Nephron progenitor cell (in vitro differentiated cells): Measurements from ENCODE around the gene NCK2.

ENCODE experiments used
- DNase-seq: peaks from one replicate; pipeline ENCODE4 v3.0.0; 2021
- H3K27ac Mint-ChIP-seq: 2 replicates; pipeline ENCODE4 v1.8.0; 2021; ENCODE audit warnings: mild to moderate bottlenecking, moderate library complexity, mixed read lengths
- H3K27me3 Mint-ChIP-seq: 2 replicates; pipeline ENCODE4 v1.8.0; 2021; ENCODE audit warnings: mild to moderate bottlenecking, low read depth, mixed read lengths; ENCODE audit not compliant: poor library complexity
- H3K36me3 Mint-ChIP-seq: 2 replicates; pipeline ENCODE4 v1.8.0; 2021; ENCODE audit warnings: low read depth, mixed read lengths
- H3K4me1 Mint-ChIP-seq: 2 replicates; pipeline ENCODE4 v1.8.0; 2021; ENCODE audit warnings: mixed read lengths
- H3K4me3 Mint-ChIP-seq: 2 replicates; pipeline ENCODE4 v1.8.0; 2021; ENCODE audit warnings: mild to moderate bottlenecking, moderate library complexity, mixed read lengths
- H3K9me3 Mint-ChIP-seq: 2 replicates; pipeline ENCODE4 v1.8.0; 2021; ENCODE audit warnings: mild to moderate bottlenecking, moderate library complexity, mixed read lengths
- TF ChIP-seq, protein P1 (sequence below): fragments of 200-600 bp; sonication (generic); IDR thresholded peaks from 2 replicates; pipeline ENCODE4 v1.5.0; 2021; ENCODE audit warnings: antibody characterized with exemption

Gene NCK2

GRCh38 chr2:105836840-105837692 lies 92.4 kb downstream of the NCK2 start:
- H3K9me3 Mint-ChIP-seq: peaks cover 57% of the 10 kb centered on the region
- H3K27me3 Mint-ChIP-seq: peaks cover 8% of the 10 kb centered on the region
- peaks cover 34% of the 10 kb centered on the region for H3K4me1 Mint-ChIP-seq
- no peak for DNase-seq
- no peak overlapping the region for H3K4me3 Mint-ChIP-seq
- TF ChIP-seq, protein P1, sequence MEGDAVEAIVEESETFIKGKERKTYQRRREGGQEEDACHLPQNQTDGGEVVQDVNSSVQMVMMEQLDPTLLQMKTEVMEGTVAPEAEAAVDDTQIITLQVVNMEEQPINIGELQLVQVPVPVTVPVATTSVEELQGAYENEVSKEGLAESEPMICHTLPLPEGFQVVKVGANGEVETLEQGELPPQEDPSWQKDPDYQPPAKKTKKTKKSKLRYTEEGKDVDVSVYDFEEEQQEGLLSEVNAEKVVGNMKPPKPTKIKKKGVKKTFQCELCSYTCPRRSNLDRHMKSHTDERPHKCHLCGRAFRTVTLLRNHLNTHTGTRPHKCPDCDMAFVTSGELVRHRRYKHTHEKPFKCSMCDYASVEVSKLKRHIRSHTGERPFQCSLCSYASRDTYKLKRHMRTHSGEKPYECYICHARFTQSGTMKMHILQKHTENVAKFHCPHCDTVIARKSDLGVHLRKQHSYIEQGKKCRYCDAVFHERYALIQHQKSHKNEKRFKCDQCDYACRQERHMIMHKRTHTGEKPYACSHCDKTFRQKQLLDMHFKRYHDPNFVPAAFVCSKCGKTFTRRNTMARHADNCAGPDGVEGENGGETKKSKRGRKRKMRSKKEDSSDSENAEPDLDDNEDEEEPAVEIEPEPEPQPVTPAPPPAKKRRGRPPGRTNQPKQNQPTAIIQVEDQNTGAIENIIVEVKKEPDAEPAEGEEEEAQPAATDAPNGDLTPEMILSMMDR: no peak
- no peak overlapping the region for H3K27ac Mint-ChIP-seq
- peaks cover 74% of the 10 kb centered on the region for H3K36me3 Mint-ChIP-seq

- H3K27ac Mint-ChIP-seq: peak overlapping the region; percentile 22
- no peak overlapping the region for H3K4me3 Mint-ChIP-seq
- peaks cover 49% of the 10 kb centered on the region for H3K4me1 Mint-ChIP-seq
These were observed 95.1 kb downstream of the NCK2 start for GRCh38 chr2:105839793-105840192.

GRCh38 chr2:105840933-105841332 lies 96.2 kb downstream of the NCK2 start:
- no peak for DNase-seq
- no peak overlapping the region for H3K4me3 Mint-ChIP-seq
- TF ChIP-seq, protein P1: no peak
- H3K4me1 Mint-ChIP-seq: peaks cover 49% of the 10 kb centered on the region
- H3K36me3 Mint-ChIP-seq: peaks cover 35% of the 10 kb centered on the region
- H3K27me3 Mint-ChIP-seq: peaks cover 5% of the 10 kb centered on the region
- H3K9me3 Mint-ChIP-seq: peaks cover 19% of the 10 kb centered on the region
- no peak overlapping the region for H3K27ac Mint-ChIP-seq

More at GRCh38 chr2:105839793-105840192, 95.1 kb downstream of the NCK2 start:
- H3K36me3 Mint-ChIP-seq: peaks cover 46% of the 10 kb centered on the region
- peaks cover 30% of the 10 kb centered on the region for H3K9me3 Mint-ChIP-seq
- peaks cover 5% of the 10 kb centered on the region for H3K27me3 Mint-ChIP-seq
- TF ChIP-seq, protein P1: no peak
- DNase-seq: no peak

DNA sequence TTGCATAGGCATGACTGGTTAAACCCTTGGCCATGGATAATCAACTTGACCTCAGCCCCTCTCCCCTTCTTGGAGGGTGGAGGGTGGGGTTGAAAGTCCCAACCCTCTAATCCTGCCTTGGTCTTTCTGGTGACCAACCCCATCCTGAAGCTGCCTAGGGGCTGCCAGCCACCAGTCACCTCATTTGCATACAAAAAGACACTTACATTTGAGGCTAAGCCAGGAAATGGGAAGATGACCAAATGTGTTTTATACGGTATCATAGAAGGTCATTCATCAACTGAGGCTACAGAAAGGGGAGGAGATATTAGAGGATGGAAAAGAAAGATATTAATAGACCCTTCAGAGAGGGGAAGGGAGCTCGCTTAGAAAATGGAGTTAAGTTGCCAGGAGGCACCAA lies 96.8 kb downstream of the NCK2 start:
- TF ChIP-seq, protein P1: no peak
- H3K27ac Mint-ChIP-seq: peak overlapping the region; percentile 92

DNA sequence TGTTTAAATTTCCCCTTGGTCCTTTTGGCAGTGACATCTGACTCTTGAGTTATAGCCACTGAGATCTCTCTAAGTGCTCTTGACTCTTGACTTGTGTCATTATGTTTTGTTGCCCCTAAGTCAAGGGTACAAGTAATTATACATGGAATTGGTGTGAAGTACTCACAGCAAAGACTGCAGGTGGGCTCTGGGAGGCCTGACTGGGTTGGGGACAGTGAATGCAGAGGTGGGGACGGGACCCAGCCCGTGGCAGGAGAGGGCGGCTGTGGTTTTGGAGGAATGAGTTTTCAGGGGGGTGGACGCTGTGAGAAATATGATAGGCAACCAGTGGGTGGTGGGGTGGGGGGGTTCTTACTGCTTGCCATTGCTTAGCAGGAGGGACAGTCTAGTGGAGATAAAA lies 97.8 kb downstream of the NCK2 start:
- Mint-ChIP-seq H3K4me1 (peaks cover 49% of the 10 kb centered on the region), H3K36me3 (peaks cover 27% of the 10 kb centered on the region), H3K27me3 (peaks cover 2% of the 10 kb centered on the region), H3K4me3 (no peak overlapping the region), H3K9me3 (peaks cover 4% of the 10 kb centered on the region), H3K27ac (no peak overlapping the region)
- DNase-seq: no peak
- TF ChIP-seq, protein P1: no peak

More for the DNA sequence above, 96.8 kb downstream of the NCK2 start:
- peaks cover 13% of the 10 kb centered on the region for H3K9me3 Mint-ChIP-seq
- H3K27me3 Mint-ChIP-seq: peaks cover 5% of the 10 kb centered on the region
- H3K36me3 Mint-ChIP-seq: peaks cover 32% of the 10 kb centered on the region
- H3K4me1 Mint-ChIP-seq: peaks cover 49% of the 10 kb centered on the region
- DNase-seq: no peak
- H3K4me3 Mint-ChIP-seq: no peak overlapping the region
